Activated naive CD4-positive, alpha-beta T cell treated with anti-CD3 and anti-CD28 coated beads for 36 hours (primary cell): ENCODE results near the gene UXT. TPM values are rescaled to one million over a fixed set of nuclear protein-coding genes. Genes with fewer than 3 reads are reported as not detected.

Experiments
- CTCF ChIA-PET: fragments of 350-600 bp; sonication (Branson Sonifier 250); formaldehyde crosslinking; loops from one replicate; lab custom pipeline; 2021; ENCODE audit warnings: antibody characterized with exemption; lab: Charles Lee
- DNase-seq: peaks from one replicate; pipeline ENCODE4 v3.0.0-alpha.2; 2020
- H3K27ac Mint-ChIP-seq: one replicate; pipeline ENCODE4 v1.8.0; 2021; ENCODE audit warnings: mild to moderate bottlenecking, mixed read lengths
- H3K27me3 Mint-ChIP-seq: one replicate; pipeline ENCODE4 v1.8.0; 2021; ENCODE audit warnings: low read depth, mixed read lengths
- H3K36me3 Mint-ChIP-seq: one replicate; pipeline ENCODE4 v1.8.0; 2021; ENCODE audit warnings: low read depth, mixed read lengths
- H3K4me1 Mint-ChIP-seq: one replicate; pipeline ENCODE4 v1.8.0; 2021; ENCODE audit warnings: low read depth, mixed read lengths
- H3K4me3 Mint-ChIP-seq: one replicate; pipeline ENCODE4 v1.8.0; 2021; ENCODE audit warnings: mild to moderate bottlenecking, moderate library complexity, mixed read lengths
- H3K9me3 Mint-ChIP-seq: one replicate; pipeline ENCODE4 v1.8.0; 2021; ENCODE audit warnings: mixed read lengths
- intact Hi-C: fragments of 100-400 bp; cut with micrococcal nuclease; formaldehyde crosslinking; loops from one replicate; pipeline ENCODE4 v1.15.1; 2023
- total RNA-seq, 2 experiments: library from RNA; stranded (reverse); gene quantifications; one replicate each; pipeline ENCODE4 v1.2.3, GENCODE V29; 2021

The UXT gene
- total RNA-seq, 2 experiments from 2014 or later, result 192 to 198 TPM

GRCh38 chrX:47664737-47665136, 5.8 kb upstream of the UXT start:
- H3K27ac Mint-ChIP-seq, result no peak overlapping the region

DNA sequence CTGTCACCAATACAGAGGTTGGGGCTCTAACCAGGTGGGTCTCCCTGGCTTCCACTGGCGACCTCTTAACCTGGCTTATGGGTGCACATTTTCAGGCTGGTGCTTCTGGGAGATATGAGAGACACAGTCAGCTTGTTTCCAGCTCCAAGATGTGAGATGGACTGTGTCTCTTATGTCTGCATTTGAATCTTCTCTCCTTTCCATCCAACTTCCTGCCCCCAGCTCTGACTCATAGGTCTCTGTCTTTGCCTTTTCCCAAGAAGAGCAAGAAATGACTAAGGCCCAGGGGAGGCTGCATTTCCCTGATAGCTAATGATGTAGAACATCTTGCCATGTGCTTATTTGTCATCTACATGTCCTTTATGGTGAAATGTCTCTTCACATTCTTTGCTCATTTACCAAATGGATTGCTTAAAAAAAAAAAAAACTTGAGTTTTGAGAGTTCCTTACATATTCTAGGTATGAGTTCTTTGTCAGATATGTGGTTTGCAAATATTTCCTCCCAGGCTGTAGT, 3.2 kb upstream of the UXT start:
- H3K27ac Mint-ChIP-seq, result peak overlapping the region; percentile 85
- peaks cover 29% of the 10 kb centered on the region for H3K4me1 Mint-ChIP-seq
- H3K36me3 Mint-ChIP-seq, result peaks cover 3% of the 10 kb centered on the region
- CTCF ChIA-PET, result no interaction called here
- intact Hi-C loops, result loop anchor here (1.0 kb wide), 1 partner anchor 14 kb away; no protein-coding TSS in a partner anchor
- peak; percentile 76 for DNase-seq
- no peaks in the 10 kb centered on the region for H3K27me3 Mint-ChIP-seq
- peak overlapping the region; percentile 24 for H3K4me3 Mint-ChIP-seq
- H3K9me3 Mint-ChIP-seq, result peaks cover 2% of the 10 kb centered on the region

More at GRCh38 chrX:47664737-47665136, 5.8 kb upstream of the UXT start:
- CTCF ChIA-PET, result no interaction called here
- no peak for DNase-seq
- intact Hi-C loops, result no loop called here
- Mint-ChIP-seq H3K9me3 (no peaks in the 10 kb centered on the region), H3K27me3 (no peaks in the 10 kb centered on the region), H3K36me3 (no peaks in the 10 kb centered on the region), H3K4me1 (peaks cover 20% of the 10 kb centered on the region), H3K4me3 (no peak overlapping the region)

DNA sequence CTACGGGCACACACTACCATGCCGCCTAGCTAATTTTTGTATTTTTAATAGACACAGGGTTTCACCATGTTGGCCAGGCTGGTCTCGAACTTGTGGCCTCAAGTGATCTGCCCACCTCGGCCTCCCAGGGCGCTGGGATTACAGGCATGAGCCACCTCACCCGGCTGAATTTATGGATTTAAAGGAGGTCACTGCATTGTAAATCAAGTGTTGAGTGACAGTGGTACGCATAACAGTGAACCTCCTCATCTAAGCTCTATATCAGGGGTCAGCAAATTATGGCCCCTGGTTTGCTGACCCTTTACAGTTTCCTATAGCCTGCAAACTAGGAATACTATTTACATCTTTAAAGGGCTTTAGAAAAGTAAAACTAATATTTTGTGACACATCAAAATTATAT, 2.6 kb upstream of the UXT start:
- Mint-ChIP-seq H3K27ac (no peak overlapping the region), H3K9me3 (peaks cover 2% of the 10 kb centered on the region), H3K27me3 (no peaks in the 10 kb centered on the region), H3K36me3 (peaks cover 9% of the 10 kb centered on the region), H3K4me3 (no peak overlapping the region), H3K4me1 (peaks cover 35% of the 10 kb centered on the region)
- DNase-seq, result no peak
- intact Hi-C loops, result no loop called here
- CTCF ChIA-PET, result no interaction called here

GRCh38 chrX:47659421-47659726, 394 bp upstream of the UXT start:
- peaks cover 20% of the 10 kb centered on the region for H3K36me3 Mint-ChIP-seq
- intact Hi-C loops, result loop anchor here (2.0 to 10.0 kb wide), 7 partner anchors 177 to 1145 kb away; partner anchors contain the start of genes HDAC6, USP11, ZNF41 and ZNF81
- H3K4me1 Mint-ChIP-seq, result peaks cover 46% of the 10 kb centered on the region
- peak overlapping the region; percentile 88 for H3K4me3 Mint-ChIP-seq
- DNase-seq, result no peak
- H3K9me3 Mint-ChIP-seq, result peaks cover 2% of the 10 kb centered on the region
- no peaks in the 10 kb centered on the region for H3K27me3 Mint-ChIP-seq
- peak overlapping the region; percentile 98 for H3K27ac Mint-ChIP-seq
- CTCF ChIA-PET, result no interaction called here

DNA sequence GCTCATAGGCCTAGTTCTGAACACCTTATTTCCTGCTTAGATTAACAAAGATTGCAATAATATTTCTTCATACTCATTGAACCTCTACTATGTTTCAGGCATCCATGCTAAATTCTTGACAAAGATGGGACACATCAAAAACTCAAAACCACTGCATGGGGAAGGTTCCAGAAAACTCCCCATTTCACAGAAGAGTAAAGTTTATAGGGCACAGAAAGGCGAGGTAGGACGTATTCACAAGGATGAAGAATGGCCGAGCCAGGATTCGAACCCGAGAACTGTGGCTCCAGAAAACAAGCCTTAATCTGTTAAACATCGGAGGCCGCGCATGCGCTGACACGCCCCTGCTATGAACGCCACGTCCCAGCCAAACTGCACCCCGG, 688 bp downstream of the UXT start:
- H3K4me1 Mint-ChIP-seq, result peaks cover 46% of the 10 kb centered on the region
- CTCF ChIA-PET, result no interaction called here
- H3K27ac Mint-ChIP-seq, result peak overlapping the region; percentile 98
- H3K9me3 Mint-ChIP-seq, result peaks cover 2% of the 10 kb centered on the region
- H3K27me3 Mint-ChIP-seq, result no peaks in the 10 kb centered on the region
- DNase-seq, result no peak
- intact Hi-C loops, result loop anchor here (1.0 to 10.0 kb wide), 9 partner anchors 8 to 1147 kb away; partner anchors contain the start of genes ELK1, HDAC6, TIMP1 and USP11
- H3K36me3 Mint-ChIP-seq, result peaks cover 26% of the 10 kb centered on the region
- H3K4me3 Mint-ChIP-seq, result peak overlapping the region; percentile 88

- DNase-seq, result no peak
- Mint-ChIP-seq H3K27ac (peak overlapping the region; percentile 91), H3K4me1 (peaks cover 41% of the 10 kb centered on the region), H3K9me3 (no peaks in the 10 kb centered on the region), H3K27me3 (no peaks in the 10 kb centered on the region), H3K36me3 (peaks cover 40% of the 10 kb centered on the region), H3K4me3 (peak overlapping the region; percentile 88)
- CTCF ChIA-PET, result no interaction called here
- intact Hi-C loops, result loop anchor here (2.0 to 10.0 kb wide), 6 partner anchors 90 to 1154 kb away; partner anchors contain the start of genes ARAF, HDAC6, UBA1 and ZNF41
Observed at GRCh38 chrX:47651043-47651905, 7.7 kb downstream of the UXT start.

GRCh38 chrX:47650164-47651042, 8.6 kb downstream of the UXT start, which contains the start of gene ELK1:
ELK1 (minus strand) TSS chrX:47650563; CDS start chrX:47641441, 9,122 bp downstream.
- Mint-ChIP-seq H3K4me3 (peak within 1 kb of the TSS; percentile 88), H3K36me3 (peaks cover 35% of the 10 kb centered on the region), H3K4me1 (peaks cover 37% of the 10 kb centered on the region), H3K27ac (peak within 1 kb of the TSS; percentile 91), H3K9me3 (no peaks in the 10 kb centered on the region), H3K27me3 (no peaks in the 10 kb centered on the region)
- CTCF ChIA-PET, result no interaction called here
- DNase-seq, result peak; percentile 93
- intact Hi-C loops, result loop anchor here (1.0 to 10.0 kb wide), 8 partner anchors 8 to 1154 kb away; partner anchors contain the start of genes ARAF, HDAC6, UBA1 and ZNF41

DNA sequence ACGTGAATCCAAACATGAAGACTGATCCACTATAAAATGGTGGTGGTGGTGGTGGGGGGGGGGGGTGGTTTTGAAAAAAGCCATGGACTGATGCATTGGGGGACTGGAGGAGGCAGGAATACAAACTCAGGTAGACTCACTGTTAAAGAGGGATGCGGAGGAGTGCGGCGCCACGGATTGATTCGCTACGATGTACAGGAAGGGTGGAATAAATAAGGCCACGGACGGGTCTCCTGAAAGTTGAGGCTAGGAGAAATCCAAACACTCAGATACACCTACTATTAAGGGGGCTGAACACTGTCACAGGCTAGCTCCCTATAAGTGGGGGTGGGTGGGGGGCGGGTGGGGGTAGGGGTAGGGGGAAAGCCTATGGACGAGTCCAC, 9.2 kb downstream of the UXT start:
- H3K4me3 Mint-ChIP-seq, result peak overlapping the region; percentile 88
- H3K27ac Mint-ChIP-seq, result peak overlapping the region; percentile 87
- CTCF ChIA-PET, result interaction anchor here (0.6 kb wide), 1 partner anchor 1519 kb away, joined by 6 read pairs; no protein-coding TSS in a partner anchor
- H3K4me1 Mint-ChIP-seq, result peaks cover 39% of the 10 kb centered on the region
- peaks cover 36% of the 10 kb centered on the region for H3K36me3 Mint-ChIP-seq
- intact Hi-C loops, result loop anchor here (1.0 to 10.0 kb wide), 8 partner anchors 9 to 1155 kb away; partner anchors contain the start of genes ARAF, HDAC6, UBA1 and ZNF41
- no peak for DNase-seq
- no peaks in the 10 kb centered on the region for H3K9me3 Mint-ChIP-seq
- H3K27me3 Mint-ChIP-seq, result no peaks in the 10 kb centered on the region

DNA sequence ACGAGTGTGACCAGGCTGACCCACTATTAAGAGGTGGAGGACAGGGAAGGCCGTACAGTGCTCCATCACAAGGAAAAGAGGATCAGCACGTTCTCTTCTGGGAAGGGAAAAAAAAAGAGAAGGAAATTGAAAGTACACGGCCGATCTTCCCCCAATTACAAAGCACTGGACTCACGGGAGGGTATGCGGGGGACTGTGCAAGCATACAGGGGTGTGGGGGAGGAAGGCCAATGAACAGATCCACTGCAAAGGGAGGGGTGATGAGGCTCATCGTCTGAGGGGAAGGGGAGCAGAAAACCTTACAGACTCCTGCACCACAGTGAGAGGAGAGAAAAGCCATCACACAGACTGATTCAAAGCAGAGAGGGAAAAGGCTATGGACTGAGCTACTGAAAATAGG, 9.7 kb downstream of the UXT start:
- Mint-ChIP-seq H3K36me3 (peaks cover 37% of the 10 kb centered on the region), H3K27me3 (no peaks in the 10 kb centered on the region), H3K27ac (peak overlapping the region; percentile 87), H3K4me3 (peak overlapping the region; percentile 88), H3K9me3 (no peaks in the 10 kb centered on the region), H3K4me1 (peaks cover 42% of the 10 kb centered on the region)
- CTCF ChIA-PET, result interaction anchor here (0.6 kb wide), 1 partner anchor 1520 kb away, joined by 6 read pairs; no protein-coding TSS in a partner anchor
- intact Hi-C loops, result no loop called here
- DNase-seq, result no peak

GRCh38 chrX:47648376-47648775, 10.6 kb downstream of the UXT start:
- H3K4me1 Mint-ChIP-seq, result peaks cover 44% of the 10 kb centered on the region
- H3K4me3 Mint-ChIP-seq, result peak overlapping the region; percentile 88
- peak; percentile 39 for DNase-seq
- no peaks in the 10 kb centered on the region for H3K9me3 Mint-ChIP-seq
- H3K36me3 Mint-ChIP-seq, result peaks cover 32% of the 10 kb centered on the region
- peak overlapping the region; percentile 87 for H3K27ac Mint-ChIP-seq
- CTCF ChIA-PET, result interaction anchor here (1.5 kb wide), 1 partner anchor 18 kb away, joined by 4 read pairs; no protein-coding TSS in a partner anchor
- H3K27me3 Mint-ChIP-seq, result no peaks in the 10 kb centered on the region
- intact Hi-C loops, result loop anchor here (1.0 kb wide), 1 partner anchor 14 kb away; no protein-coding TSS in a partner anchor

GRCh38 chrX:47646636-47647035, 12.3 kb downstream of the UXT start:
- Mint-ChIP-seq H3K27me3 (no peaks in the 10 kb centered on the region), H3K4me3 (no peak overlapping the region), H3K36me3 (peaks cover 30% of the 10 kb centered on the region), H3K9me3 (no peaks in the 10 kb centered on the region), H3K27ac (peak overlapping the region; percentile 43), H3K4me1 (peaks cover 44% of the 10 kb centered on the region)
- CTCF ChIA-PET, result interaction anchor here (1.5 kb wide), 1 partner anchor 16 kb away, joined by 4 read pairs; no protein-coding TSS in a partner anchor
- intact Hi-C loops, result no loop called here
- DNase-seq, result no peak
